K562 (cell line): ENCODE data around the gene LRRC39. TPM values are rescaled to one million over a fixed set of nuclear protein-coding genes. Genes with fewer than 3 reads are reported as not detected.

Experiments
- ATAC-seq: fragments of 200-7000 bp; cut with Tn5 transposase; 3 replicates; pipeline ENCODE4 v1.9.1; 2020; ENCODE audit warnings: moderate library complexity
- BruUV-seq: library from RNA; stranded (reverse); fragments of 400-500 nt; replicated peaks from 2 replicates; lab custom pipeline; 2021; lab: Mats Ljungman, UMichigan
- CTCF ChIA-PET: fragments of 300-600 bp; formaldehyde crosslinking; extraction: SDS; loops from one replicate; lab custom pipeline; 2021; ENCODE audit warnings: low intra/inter-chr PET ratio; lab: Yijun Ruan, JAX
- POLR2A ChIA-PET: fragments of 300-600, 350-650 bp; sonication (Branson Sonifier 250); formaldehyde crosslinking; extraction: SDS; loops from one replicate; lab custom pipeline; 2021; ENCODE audit warnings: antibody characterized with exemption, inconsistent platforms; lab: Yijun Ruan, JAX
- DNase-seq, 4 experiments: peaks; one replicate each; pipeline versions ENCODE4 v3.0.0 to v3.0.0-alpha.2; 2011 to 2018; ENCODE audit warnings: low spot score in 3 of 4, mixed read lengths in 3 of 4; ENCODE audit errors: extremely low read depth in 1 of 4
- FAIRE-seq: peaks from 2 replicates; lab custom pipeline; 2011; peaks lifted over from hg19 to GRCh38; lab: Jason Lieb, UNC
- H2AFZ ChIP-seq: 2 replicates; pipeline ENCODE4 v1.6.0; 2011; ENCODE audit warnings: low read depth, low read length, control low read depth, inconsistent platforms
- H3K27ac ChIP-seq: fragments of 200-600 bp; 3 replicates; pipeline ENCODE4 v1.8.0; 2011; ENCODE audit warnings: low read depth, mild to moderate bottlenecking, control low read depth, inconsistent platforms, low read length, moderate library complexity, mixed read lengths; ENCODE audit errors: extremely low read depth
- H3K27me3 ChIP-seq, 2 experiments: fragments of 300-600 bp in 1 of 2; 2 replicates in 1 of 2; 3 replicates in 1 of 2; pipeline versions ENCODE4 v1.6.0 to v1.8.0; 2011; ENCODE audit warnings: inconsistent platforms in 2 of 2, low read length in 2 of 2, mild to moderate bottlenecking in 1 of 2, mixed read lengths in 1 of 2, moderate library complexity in 1 of 2; ENCODE audit not compliant: control insufficient read depth in 2 of 2, insufficient read depth in 2 of 2
- H3K36me3 ChIP-seq: fragments of 300-600 bp; 3 replicates; pipeline ENCODE4 v1.8.0; 2011; ENCODE audit warnings: mild to moderate bottlenecking, low read length, inconsistent platforms; ENCODE audit not compliant: control insufficient read depth, insufficient read depth
- H3K4me1 ChIP-seq, 2 experiments: fragments of 200-600 bp in 1 of 2; replicated peaks in 1 of 2; 2 replicates in 1 of 2; 3 replicates in 1 of 2; pipeline versions ENCODE4 v1.5.1 to v1.8.0; 2011; ENCODE audit warnings: inconsistent platforms in 2 of 2, low read length in 2 of 2, mild to moderate bottlenecking in 1 of 2, mixed read lengths in 1 of 2, moderate library complexity in 1 of 2; ENCODE audit not compliant: control insufficient read depth in 2 of 2, insufficient read depth in 2 of 2
- H3K4me2 ChIP-seq: 2 replicates; pipeline ENCODE4 v1.6.1; 2011; ENCODE audit warnings: low read length, control low read depth, inconsistent platforms, mixed read lengths; ENCODE audit not compliant: insufficient read depth
- H3K4me3 ChIP-seq: fragments of 200-600 bp; sonication (generic), shearing (Covaris generic); 2 replicates; pipeline ENCODE4 v1.5.1; 2016; ENCODE audit warnings: control low read depth, inconsistent platforms
- H3K79me2 ChIP-seq: fragments of 200-600 bp; 3 replicates; pipeline ENCODE4 v1.8.0; 2011; ENCODE audit warnings: low read length, inconsistent platforms; ENCODE audit not compliant: control insufficient read depth, insufficient read depth
- H3K9ac ChIP-seq, 2 experiments: 2 replicates each; pipeline versions ENCODE4 v1.6.0 to v1.6.1; 2011; ENCODE audit warnings: low read depth in 2 of 2, low read length in 2 of 2, control low read depth in 1 of 2, inconsistent platforms in 1 of 2, mild to moderate bottlenecking in 1 of 2, mixed read lengths in 1 of 2; ENCODE audit not compliant: insufficient read depth in 1 of 2
- H3K9me1 ChIP-seq: one replicate; pipeline ENCODE4 v1.6.0; 2011; ENCODE audit warnings: inconsistent platforms, mild to moderate bottlenecking, low read length, moderate library complexity; ENCODE audit not compliant: control insufficient read depth, insufficient read depth
- H3K9me3 ChIP-seq: replicated peaks from 2 replicates; pipeline ENCODE4 v1.5.1; 2011; ENCODE audit warnings: low read depth, low read length, inconsistent platforms; ENCODE audit not compliant: control insufficient read depth, insufficient read depth
- H4K20me1 ChIP-seq: replicated peaks from 2 replicates; pipeline ENCODE4 v1.6.1; 2011; ENCODE audit warnings: low read length, inconsistent platforms, mixed read lengths; ENCODE audit not compliant: control insufficient read depth, insufficient read depth
- CREB1 ChIP-seq, 2 experiments: sonication (generic) in 1 of 2; formaldehyde crosslinking in 1 of 2; IDR thresholded peaks; 2 replicates each; pipeline versions ENCODE4 v1.6.1 to v1.8.0; 2012 to 2022; ENCODE audit warnings: inconsistent platforms in 1 of 2, mild to moderate bottlenecking in 1 of 2, missing genetic modification reagents in 1 of 2, moderate library complexity in 1 of 2
- JUNB ChIP-seq: fragments of 450-650 bp; formaldehyde crosslinking; conservative IDR thresholded peaks from 2 replicates; pipeline ENCODE4 v1.4.0; 2020; ENCODE audit warnings: mild to moderate bottlenecking
- NEUROD1 ChIP-seq: fragments of 150-350 bp; IDR thresholded peaks from 2 replicates; pipeline ENCODE4 v1.6.1; 2014; ENCODE audit warnings: borderline replicate concordance, low read length, low read depth; ENCODE audit not compliant: partially characterized antibody
- ZNF644 ChIP-seq: fragments of 200-800 bp; sonication (Bioruptor generic); IDR thresholded peaks from 2 replicates; pipeline ENCODE4 v1.6.1; 2016; ENCODE audit warnings: low read depth, missing genetic modification characterization, missing compliant biosample characterization
- ZNF79 ChIP-seq: fragments of 250-450 bp; sonication (Bioruptor Pico); IDR thresholded peaks from 2 replicates; pipeline ENCODE4 v1.4.0; 2020; ENCODE audit warnings: low read depth, mild to moderate bottlenecking, moderate library complexity
- WGBS: fragments of 100-300 bp; shearing (Covaris generic); methylation state at CpG from one replicate; pipeline ENCODE4 v1.1.6; 2016; ENCODE audit warnings: low coverage, mixed read lengths; ENCODE audit not compliant: insufficient coverage; ENCODE audit errors: missing lambda C conversion rate; 5-methylcytosine and 5-hydroxymethylcytosine counted together
- in situ Hi-C: fragments of 300-500 bp; cut with MboI; formaldehyde crosslinking; loops from 4 replicates; pipeline ENCODE4 v1.15.0; 2018; ENCODE audit warnings: inconsistent platforms, mixed read lengths
- intact Hi-C: fragments of 100-400 bp; cut with micrococcal nuclease; formaldehyde crosslinking; loops from 2 replicates; pipeline ENCODE4 v1.14.2; 2022
- polyA plus RNA-seq, 8 experiments: library from polyadenylated mRNA; depleted of rRNA in 4 of 8; stranded (reverse) in 5 of 8; unstranded in 3 of 8; fragments of >200 nt; fragmentation: Nextera tagmentation in 2 of 8; fragmentation: Illumina TruSeq in 1 of 8; extraction: Ambion mirVana in 2 of 8; extraction: Trizol in 1 of 8; gene quantifications; 2 replicates each; pipeline versions ENCODE4 v1.2.1 to v1.2.3, GENCODE V29; 2011 to 2014; ENCODE audit warnings: inconsistent platforms in 1 of 8, missing spikeins in 1 of 8
- total RNA-seq, 7 experiments: library from RNA; depleted of rRNA in 6 of 7; stranded (reverse); fragments of >200 nt in 6 of 7; fragmentation: Illumina TruSeq in 2 of 7; extraction: Trizol in 2 of 7; gene quantifications; 2 replicates each; pipeline versions ENCODE4 v1.2.1 to v1.2.3, GENCODE V29; 2011 to 2021; ENCODE audit warnings: low replicate concordance in 1 of 7
- TF ChIP-seq, protein P1 (sequence below): conservative IDR thresholded peaks from 2 replicates; pipeline ENCODE4 v1.6.1; 2011; ENCODE audit warnings: low read depth, mild to moderate bottlenecking, low read length; ENCODE audit not compliant: control insufficient read depth
- TF ChIP-seq, protein P2 (sequence below): fragments of 250-450 bp; sonication (Bioruptor Pico); IDR thresholded peaks from 2 replicates; pipeline ENCODE4 v1.8.0; 2022; ENCODE audit warnings: moderate library complexity, mild to moderate bottlenecking, inconsistent platforms
- TF ChIP-seq, protein P3 (sequence below): fragments of 450-650 bp; formaldehyde crosslinking; IDR thresholded peaks from 2 replicates; pipeline ENCODE4 v1.4.0; 2020; ENCODE audit warnings: mild to moderate bottlenecking, moderate library complexity
- TF ChIP-seq, protein P4 (sequence below): sonication (generic); formaldehyde crosslinking; IDR thresholded peaks from 2 replicates; pipeline ENCODE4 v1.8.1; 2023; ENCODE audit warnings: mild to moderate bottlenecking, missing genetic modification reagents

Gene LRRC39
- total and polyA plus RNA-seq, 9 of the 15 experiments (the other 6 are each of a cell fraction or from before 2014, with no cell fraction given), result 1.00 to 3.1 (median 1.3) TPM

DNA sequence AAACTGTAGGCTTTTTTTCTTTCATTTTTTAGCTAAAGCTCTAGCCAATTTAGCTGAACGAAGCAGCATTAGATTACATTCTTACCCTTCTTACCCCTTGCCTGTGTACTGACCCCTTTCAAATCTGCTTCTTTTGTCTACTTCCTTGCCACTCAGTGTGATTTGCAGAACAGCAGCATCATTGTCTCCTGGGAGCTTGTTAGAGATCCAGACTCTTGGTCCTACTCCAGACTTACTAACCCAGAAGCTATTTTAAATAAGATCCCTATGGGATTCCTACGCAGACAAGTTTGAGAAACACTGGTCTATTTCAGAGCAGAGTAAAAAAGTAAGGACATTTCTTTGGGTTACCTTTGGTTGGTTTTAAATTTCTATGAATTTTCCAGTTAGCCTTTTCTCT, 13.8 kb downstream of the LRRC39 start:
- FAIRE-seq, result no peak
- CTCF ChIA-PET, result no interaction called here
- H3K27me3 ChIP-seq, result no peaks in the 10 kb centered on the region

More for the DNA sequence above, 13.8 kb downstream of the LRRC39 start:
- H4K20me1 ChIP-seq, result no peaks in the 10 kb centered on the region
- H3K4me2 ChIP-seq, result no peak overlapping the region
- no peak overlapping the region for H3K4me3 ChIP-seq
- no TSS peak for BruUV-seq
- ATAC-seq, result no peak; the same call in 2 of the 3 replicates
- no peaks in the 10 kb centered on the region for H3K9me3 ChIP-seq
- DNase-seq, result no peak
- no peaks in the 10 kb centered on the region for H3K4me1 ChIP-seq
- no peak overlapping the region for H3K27ac ChIP-seq
- WGBS, result 31% methylated on average over 2 of the region's 2 CpGs
- POLR2A ChIA-PET, result interaction anchor here (1.1 kb wide), 1 partner anchor 199 kb away, joined by 3 read pairs; no protein-coding TSS in a partner anchor
- H3K9ac ChIP-seq, result no peak overlapping the region
- in situ Hi-C loops, result no loop called here
- H2AFZ ChIP-seq, result no peak overlapping the region
- H3K79me2 ChIP-seq, result no peaks in the 10 kb centered on the region
- no peak for TF ChIP-seq CREB1 (IDR thresholded peaks at IDR 0.05)
- no peak for TF ChIP-seq CREB1 (CRISPR knock-in tag; IDR thresholded peaks at IDR 0.05)
- TF ChIP-seq, protein P1, sequence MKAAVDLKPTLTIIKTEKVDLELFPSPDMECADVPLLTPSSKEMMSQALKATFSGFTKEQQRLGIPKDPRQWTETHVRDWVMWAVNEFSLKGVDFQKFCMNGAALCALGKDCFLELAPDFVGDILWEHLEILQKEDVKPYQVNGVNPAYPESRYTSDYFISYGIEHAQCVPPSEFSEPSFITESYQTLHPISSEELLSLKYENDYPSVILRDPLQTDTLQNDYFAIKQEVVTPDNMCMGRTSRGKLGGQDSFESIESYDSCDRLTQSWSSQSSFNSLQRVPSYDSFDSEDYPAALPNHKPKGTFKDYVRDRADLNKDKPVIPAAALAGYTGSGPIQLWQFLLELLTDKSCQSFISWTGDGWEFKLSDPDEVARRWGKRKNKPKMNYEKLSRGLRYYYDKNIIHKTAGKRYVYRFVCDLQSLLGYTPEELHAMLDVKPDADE, result no peak
- no peak for TF ChIP-seq ZNF79 (CRISPR knock-in tag)
- no peak for TF ChIP-seq JUNB (CRISPR knock-in tag)
- TF ChIP-seq, protein P2, sequence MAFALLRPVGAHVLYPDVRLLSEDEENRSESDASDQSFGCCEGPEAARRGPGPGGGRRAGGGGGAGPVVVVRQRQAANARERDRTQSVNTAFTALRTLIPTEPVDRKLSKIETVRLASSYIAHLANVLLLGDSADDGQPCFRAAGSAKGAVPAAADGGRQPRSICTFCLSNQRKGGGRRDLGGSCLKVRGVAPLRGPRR (CRISPR knock-in tag), result no peak
- TF ChIP-seq, protein P3, sequence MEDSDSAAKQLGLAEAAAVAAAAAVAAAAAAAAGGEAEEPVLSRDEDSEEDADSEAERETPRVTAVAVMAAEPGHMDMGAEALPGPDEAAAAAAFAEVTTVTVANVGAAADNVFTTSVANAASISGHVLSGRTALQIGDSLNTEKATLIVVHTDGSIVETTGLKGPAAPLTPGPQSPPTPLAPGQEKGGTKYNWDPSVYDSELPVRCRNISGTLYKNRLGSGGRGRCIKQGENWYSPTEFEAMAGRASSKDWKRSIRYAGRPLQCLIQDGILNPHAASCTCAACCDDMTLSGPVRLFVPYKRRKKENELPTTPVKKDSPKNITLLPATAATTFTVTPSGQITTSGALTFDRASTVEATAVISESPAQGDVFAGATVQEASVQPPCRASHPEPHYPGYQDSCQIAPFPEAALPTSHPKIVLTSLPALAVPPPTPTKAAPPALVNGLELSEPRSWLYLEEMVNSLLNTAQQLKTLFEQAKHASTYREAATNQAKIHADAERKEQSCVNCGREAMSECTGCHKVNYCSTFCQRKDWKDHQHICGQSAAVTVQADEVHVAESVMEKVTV (CRISPR knock-in tag), result no peak
- TF ChIP-seq, protein P4, sequence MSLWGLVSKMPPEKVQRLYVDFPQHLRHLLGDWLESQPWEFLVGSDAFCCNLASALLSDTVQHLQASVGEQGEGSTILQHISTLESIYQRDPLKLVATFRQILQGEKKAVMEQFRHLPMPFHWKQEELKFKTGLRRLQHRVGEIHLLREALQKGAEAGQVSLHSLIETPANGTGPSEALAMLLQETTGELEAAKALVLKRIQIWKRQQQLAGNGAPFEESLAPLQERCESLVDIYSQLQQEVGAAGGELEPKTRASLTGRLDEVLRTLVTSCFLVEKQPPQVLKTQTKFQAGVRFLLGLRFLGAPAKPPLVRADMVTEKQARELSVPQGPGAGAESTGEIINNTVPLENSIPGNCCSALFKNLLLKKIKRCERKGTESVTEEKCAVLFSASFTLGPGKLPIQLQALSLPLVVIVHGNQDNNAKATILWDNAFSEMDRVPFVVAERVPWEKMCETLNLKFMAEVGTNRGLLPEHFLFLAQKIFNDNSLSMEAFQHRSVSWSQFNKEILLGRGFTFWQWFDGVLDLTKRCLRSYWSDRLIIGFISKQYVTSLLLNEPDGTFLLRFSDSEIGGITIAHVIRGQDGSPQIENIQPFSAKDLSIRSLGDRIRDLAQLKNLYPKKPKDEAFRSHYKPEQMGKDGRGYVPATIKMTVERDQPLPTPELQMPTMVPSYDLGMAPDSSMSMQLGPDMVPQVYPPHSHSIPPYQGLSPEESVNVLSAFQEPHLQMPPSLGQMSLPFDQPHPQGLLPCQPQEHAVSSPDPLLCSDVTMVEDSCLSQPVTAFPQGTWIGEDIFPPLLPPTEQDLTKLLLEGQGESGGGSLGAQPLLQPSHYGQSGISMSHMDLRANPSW, result no peak
- no peak for TF ChIP-seq ZNF644 (tag)
- TF ChIP-seq NEUROD1, result no peak
- no peaks in the 10 kb centered on the region for H3K9me1 ChIP-seq
- H3K36me3 ChIP-seq, result no peaks in the 10 kb centered on the region; the same call in 2 of the 3 replicates
- intact Hi-C loops, result no loop called here
